ENCODE data around the gene KCNT1. TPM values are rescaled to one million over a fixed set of nuclear protein-coding genes. Genes with fewer than 3 reads are reported as not detected.

KCNT1 gene
- total RNA-seq, 1 experiment from 2014 or later, result 0.68 TPM

GRCh38 chr9:135689011-135689410 lies 13.0 kb upstream of the KCNT1 start:
- no peak overlapping the region for H3K4me2 ChIP-seq (ENCODE audit: insufficient read depth, insufficient read length, low read length)
- no peak overlapping the region for H3K23ac ChIP-seq (ENCODE audit: insufficient read length, low read depth, low read length)
- H3T11ph ChIP-seq (ENCODE audit: low read length), result no peak overlapping the region
- H3K23me2 ChIP-seq (ENCODE audit: insufficient read length, low read depth, low read length, poor library complexity, severe bottlenecking), result no peaks in the 10 kb centered on the region
- H3K14ac ChIP-seq (ENCODE audit: insufficient read depth, low read length), result peak overlapping the region; percentile 17; the same call in 1 of the 2 replicates
- Mint-ChIP-seq H3K4me3 (no peak overlapping the region), H3K9me3 (no peaks in the 10 kb centered on the region; a peak in 1 of 5 replicates), H3K4me1 (peaks cover 6 to 8% of the 10 kb centered on the region in 2 experiments), H3K27ac (no peak overlapping the region), H3K36me3 (ENCODE audit: insufficient read depth in 1 of 3, low read depth in 3 of 3) (no peaks in the 10 kb centered on the region; a peak in 1 of 7 replicates), H3K27me3 (ENCODE audit: low read depth) (peaks cover 2% of the 10 kb centered on the region; the same call in 1 of the 2 replicates)
- no peak overlapping the region for H3K9ac ChIP-seq (ENCODE audit: extremely low read depth, insufficient read length, low read length)
- H2BK5ac ChIP-seq (ENCODE audit: insufficient read length, low read length), result no peak overlapping the region
- no peak overlapping the region for H4K91ac ChIP-seq (ENCODE audit: insufficient read length, low read depth, low read length)
- H2BK12ac ChIP-seq (ENCODE audit: insufficient read length, low read depth, low read length), result no peak overlapping the region
- H3K27me3 ChIP-seq (ENCODE audit: insufficient read depth, low read length), result no peaks in the 10 kb centered on the region
- no peak for DNase-seq
- H4K5ac ChIP-seq (ENCODE audit: insufficient read length, low read depth, low read length), result no peak overlapping the region
- no peak overlapping the region for H2BK120ac ChIP-seq (ENCODE audit: low read depth, low read length, poor library complexity, severe bottlenecking)
- no peak overlapping the region for H2AK5ac ChIP-seq (ENCODE audit: insufficient read length, low read length)
- no peaks in the 10 kb centered on the region for H3K4me1 ChIP-seq (ENCODE audit: insufficient read depth, low read length)
- H3K79me2 ChIP-seq (ENCODE audit: insufficient read depth, low read length), result no peaks in the 10 kb centered on the region
- no peak overlapping the region for H2BK20ac ChIP-seq (ENCODE audit: low read depth, low read length, poor library complexity, severe bottlenecking)
- no peak overlapping the region for H3K27ac ChIP-seq (ENCODE audit: insufficient read length, low read depth, low read length)
- H2AFZ ChIP-seq (ENCODE audit: low read length), result no peak overlapping the region
- H4K8ac ChIP-seq (replicated peaks; ENCODE audit: insufficient read length, low read depth, low read length), result no peak overlapping the region
- no peak overlapping the region for H3K18ac ChIP-seq (ENCODE audit: insufficient read length, low read depth, low read length)
- H3K4ac ChIP-seq (ENCODE audit: low read depth, low read length), result no peak overlapping the region
- H4K20me1 ChIP-seq (ENCODE audit: control insufficient read depth, insufficient read depth, insufficient read length), result no peaks in the 10 kb centered on the region
- WGBS (ENCODE audit: extremely low coverage, insufficient read length, low lambda C conversion rate), result no CpG with 5 or more reads among the region's 10 CpGs
- H2BK15ac ChIP-seq (ENCODE audit: low read depth, low read length), result no peak overlapping the region
- H3K79me1 ChIP-seq (ENCODE audit: insufficient read depth, low read depth, low read length, poor library complexity, severe bottlenecking), result no peaks in the 10 kb centered on the region
- TF ChIP-seq CTCF (conservative IDR thresholded peaks at IDR 0.05), result no peak
- H3K9me3 ChIP-seq (ENCODE audit: control insufficient read depth, low read depth, low read length), result no peaks in the 10 kb centered on the region
- no peak overlapping the region for H3K56ac ChIP-seq (ENCODE audit: insufficient read length, low read depth, low read length)
